SH-SY5Y (cell line): Measurements from ENCODE around the gene ZNF727.

Experiments
- GATA2 ChIP-seq: IDR thresholded peaks from 2 replicates; pipeline ENCODE4 v1.6.1; 2011; ENCODE audit warnings: mild to moderate bottlenecking, low read depth, low read length
- GATA3 ChIP-seq: IDR thresholded peaks from 2 replicates; pipeline ENCODE4 v1.6.1; 2011; ENCODE audit warnings: low read depth, mild to moderate bottlenecking, low read length, moderate library complexity

GRCh38 chr7:64037095-64037494 lies 8.1 kb upstream of the ZNF727 start:
- TF ChIP-seq GATA2 (no peak), GATA3 (no peak)
